OCI-LY1 (cell line): Measurements from ENCODE around the gene FN1.

ENCODE experiments used
- H2AFZ ChIP-seq: fragments of 200-600 bp; sonication (generic), shearing (Covaris generic); 2 replicates; pipeline ENCODE4 v1.6.0; 2014; ENCODE audit warnings: antibody characterized with exemption, mild to moderate bottlenecking, low read length
- H3F3A ChIP-seq: fragments of 200-600 bp; sonication (generic), shearing (Covaris generic); 2 replicates; pipeline ENCODE4 v1.6.0; 2014; ENCODE audit warnings: mild to moderate bottlenecking, antibody characterized with exemption, low read length, moderate library complexity; ENCODE audit not compliant: insufficient read depth
- H3K27ac ChIP-seq: fragments of 200-600 bp; sonication (generic); 2 replicates; pipeline ENCODE4 v1.5.1; 2014; ENCODE audit warnings: low read length, mixed run types, mild to moderate bottlenecking, low read depth; ENCODE audit not compliant: poor library complexity, severe bottlenecking
- H3K27me3 ChIP-seq: fragments of 200-600 bp; sonication (generic); 2 replicates; pipeline ENCODE4 v1.6.0; 2014; ENCODE audit warnings: antibody characterized with exemption, mild to moderate bottlenecking, low read length, moderate library complexity; ENCODE audit not compliant: insufficient read depth
- H3K36me3 ChIP-seq: fragments of 200-600 bp; sonication (generic); 2 replicates; pipeline ENCODE4 v1.6.1; 2014; ENCODE audit warnings: mild to moderate bottlenecking, antibody characterized with exemption, low read length, moderate library complexity, mixed read lengths; ENCODE audit not compliant: insufficient read depth
- H3K4me1 ChIP-seq: fragments of 200-600 bp; sonication (generic); 2 replicates; pipeline ENCODE4 v1.5.1; 2014; ENCODE audit warnings: mild to moderate bottlenecking, low read length, moderate library complexity; ENCODE audit not compliant: insufficient read depth, severe bottlenecking
- H3K4me2 ChIP-seq: fragments of 200-600 bp; sonication (generic), shearing (Covaris generic); 2 replicates; pipeline ENCODE4 v1.6.1; 2014; ENCODE audit warnings: low read length
- H3K4me3 ChIP-seq: fragments of 200-600 bp; sonication (generic); 2 replicates; pipeline ENCODE4 v1.5.1; 2014; ENCODE audit warnings: low read length, low read depth, mild to moderate bottlenecking, mixed read lengths; ENCODE audit not compliant: poor library complexity, severe bottlenecking
- H3K79me2 ChIP-seq: fragments of 200-600 bp; shearing (Covaris generic); 2 replicates; pipeline ENCODE4 v1.6.1; 2016; ENCODE audit warnings: mixed run types, low read length, mixed read lengths; ENCODE audit not compliant: insufficient read depth
- H3K9ac ChIP-seq: fragments of 200-600 bp; sonication (generic), shearing (Covaris generic); 2 replicates; pipeline ENCODE4 v1.6.1; 2014; ENCODE audit warnings: mild to moderate bottlenecking, low read length, mixed read lengths
- H3K9me2 ChIP-seq: fragments of 200-600 bp; sonication (generic), shearing (Covaris generic); 2 replicates; pipeline ENCODE4 v1.6.1; 2014; ENCODE audit warnings: low read depth, mild to moderate bottlenecking, low read length, mixed read lengths
- H3K9me3 ChIP-seq: fragments of 200-600 bp; shearing (Covaris generic); 2 replicates; pipeline ENCODE4 v1.6.1; 2014; ENCODE audit warnings: low read length, mixed read lengths
- H4K20me1 ChIP-seq: fragments of 200-600 bp; sonication (generic), shearing (Covaris generic); 2 replicates; pipeline ENCODE4 v1.6.0; 2016; ENCODE audit warnings: mild to moderate bottlenecking, low read length; ENCODE audit not compliant: insufficient read depth
- CTCF ChIP-seq: fragments of 200-600 bp; sonication (generic), shearing (Covaris generic); IDR thresholded peaks from 2 replicates; pipeline ENCODE4 v1.5.1; 2017; ENCODE audit warnings: mild to moderate bottlenecking, antibody characterized with exemption, low read length, moderate library complexity, mixed read lengths
- EZH2 ChIP-seq: fragments of 200-600 bp; sonication (generic), shearing (Covaris generic); IDR thresholded peaks from 2 replicates; pipeline ENCODE4 v1.8.0; 2017; ENCODE audit warnings: borderline replicate concordance, mixed run types, mild to moderate bottlenecking, antibody characterized with exemption, low read length, moderate library complexity, mixed read lengths

Gene FN1

GRCh38 chr2:215357660-215358059 lies 78.2 kb downstream of the FN1 start:
- no peaks in the 10 kb centered on the region for H3K9me3 ChIP-seq
- H3K79me2 ChIP-seq = no peaks in the 10 kb centered on the region
- no peaks in the 10 kb centered on the region for H3K9me2 ChIP-seq
- H4K20me1 ChIP-seq = no peaks in the 10 kb centered on the region
- no peaks in the 10 kb centered on the region for H3K4me1 ChIP-seq
- H3K27me3 ChIP-seq = no peaks in the 10 kb centered on the region
- H2AFZ ChIP-seq = no peak overlapping the region
- no peak overlapping the region for H3K9ac ChIP-seq
- H3K4me2 ChIP-seq = no peak overlapping the region
- TF ChIP-seq CTCF (no peak), EZH2 (no peak)
- no peak overlapping the region for H3K27ac ChIP-seq
- H3K4me3 ChIP-seq = no peak overlapping the region
- peaks cover 49% of the 10 kb centered on the region for H3K36me3 ChIP-seq
- H3F3A ChIP-seq = no peaks in the 10 kb centered on the region

- TF ChIP-seq CTCF (no peak), EZH2 (no peak)
- no peak overlapping the region for H3K4me3 ChIP-seq
- H3K27me3 ChIP-seq = no peaks in the 10 kb centered on the region
- no peak overlapping the region for H3K9ac ChIP-seq
- H3F3A ChIP-seq = no peaks in the 10 kb centered on the region
- peaks cover 45% of the 10 kb centered on the region for H3K36me3 ChIP-seq
- no peaks in the 10 kb centered on the region for H4K20me1 ChIP-seq
- H3K27ac ChIP-seq = no peak overlapping the region
- H3K79me2 ChIP-seq = no peaks in the 10 kb centered on the region
- H3K9me2 ChIP-seq = no peaks in the 10 kb centered on the region
- no peaks in the 10 kb centered on the region for H3K9me3 ChIP-seq
- H3K4me1 ChIP-seq = no peaks in the 10 kb centered on the region
- no peak overlapping the region for H3K4me2 ChIP-seq
- H2AFZ ChIP-seq = no peak overlapping the region
Observed at GRCh38 chr2:215356948-215357461, 78.9 kb downstream of the FN1 start.

- H4K20me1 ChIP-seq = no peaks in the 10 kb centered on the region
- H3K4me2 ChIP-seq = no peak overlapping the region
- no peak overlapping the region for H3K9ac ChIP-seq
- no peaks in the 10 kb centered on the region for H3K27me3 ChIP-seq
- H3K9me3 ChIP-seq = no peaks in the 10 kb centered on the region
- no peaks in the 10 kb centered on the region for H3F3A ChIP-seq
- TF ChIP-seq CTCF (no peak), EZH2 (no peak)
- no peak overlapping the region for H3K27ac ChIP-seq
- no peak overlapping the region for H3K4me3 ChIP-seq
- H3K79me2 ChIP-seq = no peaks in the 10 kb centered on the region
- no peak overlapping the region for H2AFZ ChIP-seq
- H3K4me1 ChIP-seq = no peaks in the 10 kb centered on the region
- H3K9me2 ChIP-seq = no peaks in the 10 kb centered on the region
- H3K36me3 ChIP-seq = peaks cover 51% of the 10 kb centered on the region
Observed at GRCh38 chr2:215356334-215356947, 79.4 kb downstream of the FN1 start.
